ENCODE results near the gene KIRREL2. TPM values are rescaled to one million over a fixed set of nuclear protein-coding genes. Genes with fewer than 3 reads are reported as not detected.

KIRREL2 gene
- total and polyA plus RNA-seq, 2 of the 8 experiments (the other 6 are each of a cell fraction or from before 2014, with no cell fraction given), result 2.4 to 4.6 TPM

- POLR2A ChIA-PET (ENCODE audit: partially characterized antibody), result interaction anchor here (1.1 kb wide), 1 partner anchor 171 kb away, joined by 3 read pairs; no protein-coding TSS in a partner anchor
- H3K79me1 ChIP-seq (ENCODE audit: low read depth, low read length), result no peaks in the 10 kb centered on the region
- H3K23me2 ChIP-seq (ENCODE audit: low read depth, low read length), result no peaks in the 10 kb centered on the region
- FAIRE-seq (no peak), DNase-seq (ENCODE audit: low read depth in 1 of 2, low spot score in 2 of 2) (no peak)
- H3K9ac ChIP-seq (replicated peaks in 1 of 4; ENCODE audit: extremely low read depth in 1 of 4, low read depth in 3 of 4, low read length in 3 of 4), result no peak overlapping the region
- H2BK12ac ChIP-seq (ENCODE audit: low read depth, low read length), result no peak overlapping the region
- H2AK5ac ChIP-seq (ENCODE audit: low read depth, low read length), result no peak overlapping the region
- H2BK120ac ChIP-seq (replicated peaks; ENCODE audit: low read depth, low read length), result no peak overlapping the region
- peaks cover 0 to 5% of the 10 kb centered on the region in 2 experiments for H4K20me1 ChIP-seq (replicated peaks in 1 of 2; ENCODE audit: control insufficient read depth in 1 of 2, insufficient read depth in 2 of 2, low read length in 2 of 2)
- no peak overlapping the region for H3K23ac ChIP-seq (ENCODE audit: insufficient read length)
- H3K27ac ChIP-seq (ENCODE audit: low read depth, low read length), result no peak overlapping the region
- 93% methylated on average over 11 of the region's 13 CpGs; no CpG with 5 or more reads in 1 of the 2 experiments for WGBS, 2 experiments (ENCODE audit: extremely low coverage in 1 of 2, insufficient coverage in 1 of 2, insufficient read length in 1 of 2, insufficient replicate concordance in 2 of 2, low coverage in 1 of 2, low lambda C conversion rate in 2 of 2, missing lambda C conversion rate in 1 of 2)
- H3K36me3 ChIP-seq (ENCODE audit: control insufficient read depth in 2 of 4, insufficient read depth in 4 of 4, low read length in 3 of 4), result peaks cover 14 to 41% (median 26%) of the 10 kb centered on the region in 4 experiments
- H3K27me3 ChIP-seq (replicated peaks in 1 of 4; ENCODE audit: control insufficient read depth in 3 of 4, extremely low read depth in 1 of 4, insufficient read depth in 3 of 4, low read length in 3 of 4), result no peaks in the 10 kb centered on the region
- H4K91ac ChIP-seq (replicated peaks; ENCODE audit: insufficient read length, low read length), result no peak overlapping the region
- H2BK5ac ChIP-seq (ENCODE audit: low read depth, low read length), result no peak overlapping the region
- CTCF ChIA-PET (ENCODE audit: partially characterized antibody), result interaction anchor here (0.6 to 1.5 kb wide), 3 partner anchors 28 to 108 kb away, joined by 3 read pairs; no protein-coding TSS in a partner anchor
- TF ChIP-seq CTCF (IDR thresholded peaks at IDR 0.05; ENCODE audit: control extremely low read depth in 1 of 3, insufficient read depth in 1 of 3, low read depth in 1 of 3, low read length in 3 of 3) (no peak), SRF (IDR thresholded peaks at IDR 0.05; ENCODE audit: low read depth, low read length) (no peak), POU5F1 (IDR thresholded peaks at IDR 0.05; ENCODE audit: low read depth, low read length) (no peak)
- H2AFZ ChIP-seq (ENCODE audit: low read length), result no peak overlapping the region
- no peak overlapping the region for H3K4me2 ChIP-seq (ENCODE audit: insufficient read depth in 1 of 2, low read depth in 2 of 2, low read length in 2 of 2)
- no peak overlapping the region for H4K8ac ChIP-seq (ENCODE audit: extremely low read depth, insufficient read depth, low read length)
- H2BK15ac ChIP-seq (ENCODE audit: low read length), result no peak overlapping the region
- H3K14ac ChIP-seq (ENCODE audit: insufficient read length), result no peak overlapping the region
- no peaks in the 10 kb centered on the region for H3K9me3 ChIP-seq (ENCODE audit: insufficient read depth in 2 of 2, low read depth in 1 of 2, low read length in 1 of 2)
- H3K56ac ChIP-seq (replicated peaks; ENCODE audit: insufficient read length, low read depth, low read length), result no peak overlapping the region
- H3K4me3 ChIP-seq (ENCODE audit: extremely low read depth in 1 of 4, insufficient read depth in 2 of 4, low read depth in 3 of 4, low read length in 4 of 4), result no peak overlapping the region
- H2BK20ac ChIP-seq (ENCODE audit: low read length), result no peak overlapping the region
- H3K18ac ChIP-seq (ENCODE audit: extremely low read depth, low read length), result no peak overlapping the region
- H3K79me2 ChIP-seq (ENCODE audit: control insufficient read depth in 1 of 2, insufficient read depth in 2 of 2, low read length in 2 of 2), result no peaks in the 10 kb centered on the region
- H3K4ac ChIP-seq (replicated peaks; ENCODE audit: insufficient read length, low read depth, low read length), result no peak overlapping the region
- no peak overlapping the region for H4K5ac ChIP-seq (ENCODE audit: insufficient read length, low read depth, low read length)
- no peaks in the 10 kb centered on the region for H3K4me1 ChIP-seq (replicated peaks in 1 of 4; ENCODE audit: control insufficient read depth in 3 of 4, insufficient read depth in 4 of 4, low read length in 3 of 4)
These were observed 33.5 kb downstream of the KIRREL2 start for GRCh38 chr19:35890113-35890650.

Data from H1 (cell line).